IMR-90 (cell line): ENCODE data around the gene FNDC3B. TPM values are rescaled to one million over a fixed set of nuclear protein-coding genes. Genes with fewer than 3 reads are reported as not detected.

Experiments
- ATAC-seq: fragments of 200-7000 bp; cut with Tn5 transposase; 2 replicates; pipeline ENCODE4 v1.9.1; 2020; ENCODE audit warnings: low read depth, mild to moderate bottlenecking, moderate library complexity
- BruUV-seq: library from RNA; stranded (reverse); fragments of 400-500 nt; replicated peaks from 2 replicates; lab custom pipeline; 2021; lab: Mats Ljungman, UMichigan
- CTCF ChIA-PET: fragments of 300-600 bp; formaldehyde crosslinking; extraction: SDS; loops from one replicate; lab custom pipeline; 2021; ENCODE audit warnings: antibody characterized with exemption; lab: Yijun Ruan, JAX
- POLR2A ChIA-PET: fragments of 300-600 bp; sonication (Branson Sonifier 250); formaldehyde crosslinking; loops from one replicate; lab custom pipeline; 2022; ENCODE audit warnings: antibody characterized with exemption; ENCODE audit not compliant: unreplicated experiment; lab: Charles Lee
- DNase-seq: peaks from one replicate; pipeline ENCODE4 v3.0.0; 2013
- H2AFZ ChIP-seq: replicated peaks from 2 replicates; pipeline ENCODE3; 2013; ENCODE audit warnings: low read length, mild to moderate bottlenecking; ENCODE audit not compliant: poor library complexity
- H2AK5ac ChIP-seq: 2 replicates; pipeline ENCODE4 v1.6.1; 2013; ENCODE audit warnings: low read depth, low read length, inconsistent platforms
- H2AK9ac ChIP-seq: replicated peaks from 2 replicates; pipeline ENCODE3; 2013; ENCODE audit warnings: mild to moderate bottlenecking, low read depth, low read length, moderate library complexity; ENCODE audit not compliant: poor library complexity
- H2BK120ac ChIP-seq: 2 replicates; pipeline ENCODE4 v1.6.1; 2013; ENCODE audit warnings: low read depth, low read length, inconsistent platforms
- H2BK15ac ChIP-seq: 3 replicates; pipeline ENCODE4 v1.6.1; 2013; ENCODE audit warnings: low read depth, low read length, inconsistent platforms
- H2BK20ac ChIP-seq: 2 replicates; pipeline ENCODE4 v1.6.1; 2013; ENCODE audit warnings: low read depth, mild to moderate bottlenecking, inconsistent platforms, low read length, moderate library complexity
- H2BK5ac ChIP-seq: 2 replicates; pipeline ENCODE4 v1.6.1; 2013; ENCODE audit warnings: mild to moderate bottlenecking, low read depth, low read length, inconsistent platforms; ENCODE audit not compliant: poor library complexity, severe bottlenecking
- H3K14ac ChIP-seq: replicated peaks from 2 replicates; pipeline ENCODE4 v1.6.1; 2013; ENCODE audit warnings: low read depth, low read length, inconsistent platforms
- H3K18ac ChIP-seq: 2 replicates; pipeline ENCODE4 v1.6.1; 2013; ENCODE audit warnings: low read depth, low read length, control low read depth
- H3K23ac ChIP-seq: 2 replicates; pipeline ENCODE4 v1.6.1; 2013; ENCODE audit warnings: low read depth, low read length, inconsistent platforms
- H3K27ac ChIP-seq: 2 replicates; pipeline ENCODE4 v1.5.1; 2013; ENCODE audit warnings: mild to moderate bottlenecking, control low read depth, low read length; ENCODE audit not compliant: insufficient read depth
- H3K27me3 ChIP-seq: 2 replicates; pipeline ENCODE4 v1.6.1; 2013; ENCODE audit warnings: low read length; ENCODE audit not compliant: control insufficient read depth, insufficient read depth
- H3K36me3 ChIP-seq: 2 replicates; pipeline ENCODE4 v1.6.1; 2013; ENCODE audit warnings: low read length, mixed read lengths; ENCODE audit not compliant: control insufficient read depth, insufficient read depth
- H3K4ac ChIP-seq: 2 replicates; pipeline ENCODE4 v1.6.1; 2013; ENCODE audit warnings: low read depth, low read length, inconsistent platforms
- H3K4me1 ChIP-seq: 2 replicates; pipeline ENCODE4 v1.6.1; 2013; ENCODE audit warnings: low read length, mixed read lengths; ENCODE audit not compliant: control insufficient read depth, insufficient read depth
- H3K4me2 ChIP-seq: 2 replicates; pipeline ENCODE4 v1.6.1; 2013; ENCODE audit warnings: low read depth, mild to moderate bottlenecking, control low read depth, low read length, moderate library complexity
- H3K4me3 ChIP-seq: 2 replicates; pipeline ENCODE4 v1.5.1; 2013; ENCODE audit warnings: low read depth, mild to moderate bottlenecking, control low read depth, low read length, moderate library complexity; ENCODE audit not compliant: insufficient read depth
- H3K56ac ChIP-seq: 2 replicates; pipeline ENCODE4 v1.6.1; 2013; ENCODE audit warnings: low read length, inconsistent platforms; ENCODE audit not compliant: insufficient read depth; ENCODE audit errors: extremely low read depth
- H3K79me1 ChIP-seq, 2 experiments: 2 replicates each; pipeline ENCODE4 v1.6.1; 2013; ENCODE audit warnings: low read length in 2 of 2, inconsistent platforms in 1 of 2, low read depth in 1 of 2
- H3K9ac ChIP-seq: 2 replicates; pipeline ENCODE4 v1.6.1; 2013; ENCODE audit warnings: low read depth, low read length, control low read depth
- H3K9me1 ChIP-seq: 2 replicates; pipeline ENCODE4 v1.6.1; 2013; ENCODE audit warnings: low read length, inconsistent platforms; ENCODE audit not compliant: insufficient read depth
- H3K9me3 ChIP-seq: 2 replicates; pipeline ENCODE4 v1.6.1; 2013; ENCODE audit warnings: low read length; ENCODE audit not compliant: control insufficient read depth, insufficient read depth
- H4K20me1 ChIP-seq: 2 replicates; pipeline ENCODE4 v1.6.1; 2013; ENCODE audit warnings: low read length, inconsistent platforms; ENCODE audit not compliant: insufficient read depth
- H4K5ac ChIP-seq: 2 replicates; pipeline ENCODE4 v1.6.1; 2013; ENCODE audit warnings: mild to moderate bottlenecking, low read depth, low read length, control low read depth
- H4K8ac ChIP-seq, 2 experiments: 2 replicates each; pipeline ENCODE4 v1.6.1; 2013; ENCODE audit warnings: low read depth in 2 of 2, low read length in 2 of 2, control low read depth in 1 of 2, inconsistent platforms in 1 of 2
- H4K91ac ChIP-seq: 2 replicates; pipeline ENCODE4 v1.6.1; 2013; ENCODE audit warnings: low read depth, low read length, inconsistent platforms; ENCODE audit not compliant: insufficient read depth
- BHLHE40 ChIP-seq: fragments of 150-350 bp; IDR thresholded peaks from 2 replicates; pipeline ENCODE4 v1.6.1; 2016; ENCODE audit warnings: mild to moderate bottlenecking, low read depth, low read length
- CEBPB ChIP-seq: IDR thresholded peaks from 2 replicates; pipeline ENCODE4 v1.6.1; 2012; ENCODE audit warnings: low read depth, low read length, improper control_type of control experiment
- CHD1 ChIP-seq: IDR thresholded peaks from 2 replicates; pipeline ENCODE4 v1.6.1; 2012; ENCODE audit warnings: low read depth, low read length, improper control_type of control experiment
- CTCF ChIP-seq: conservative IDR thresholded peaks from 2 replicates; pipeline ENCODE4 v1.5.1; 2012; ENCODE audit warnings: mild to moderate bottlenecking, low read depth, low read length, improper control_type of control experiment
- ELK1 ChIP-seq: fragments of 150-350 bp; IDR thresholded peaks from 2 replicates; pipeline ENCODE4 v1.6.1; 2016; ENCODE audit warnings: low read depth, mild to moderate bottlenecking, low read length, moderate library complexity, borderline replicate concordance
- FOS ChIP-seq: fragments of 150-350 bp; IDR thresholded peaks from 2 replicates; pipeline ENCODE4 v1.6.1; 2016; ENCODE audit warnings: low read depth, low read length
- MAFK ChIP-seq: IDR thresholded peaks from 2 replicates; pipeline ENCODE4 v1.6.1; 2012; ENCODE audit warnings: low read depth, low read length, improper control_type of control experiment
- MAZ ChIP-seq: IDR thresholded peaks from 2 replicates; pipeline ENCODE4 v1.6.1; 2012; ENCODE audit warnings: low read depth, mild to moderate bottlenecking, low read length, improper control_type of control experiment, moderate library complexity, borderline replicate concordance
- MXI1 ChIP-seq: IDR thresholded peaks from 2 replicates; pipeline ENCODE4 v1.6.1; 2012; ENCODE audit warnings: low read depth, mild to moderate bottlenecking, low read length, moderate library complexity, borderline replicate concordance
- NFE2L2 ChIP-seq: fragments of 150-350 bp; IDR thresholded peaks from 2 replicates; pipeline ENCODE4 v1.6.1; 2016; ENCODE audit warnings: low read depth, mild to moderate bottlenecking, low read length
- POLR2A ChIP-seq: IDR thresholded peaks from 2 replicates; pipeline ENCODE4 v1.6.1; 2012; ENCODE audit warnings: mild to moderate bottlenecking, low read depth, low read length
- RAD21 ChIP-seq: IDR thresholded peaks from 2 replicates; pipeline ENCODE4 v1.6.1; 2012; ENCODE audit warnings: low read length, improper control_type of control experiment
- RCOR1 ChIP-seq: IDR thresholded peaks from 2 replicates; pipeline ENCODE4 v1.6.1; 2012; ENCODE audit warnings: mild to moderate bottlenecking, low read length, improper control_type of control experiment; ENCODE audit not compliant: insufficient replicate concordance
- RFX5 ChIP-seq: IDR thresholded peaks from 2 replicates; pipeline ENCODE4 v1.8.0; 2012; ENCODE audit warnings: low read depth, mild to moderate bottlenecking, low read length, moderate library complexity
- SMC3 ChIP-seq: fragments of 150-350 bp; IDR thresholded peaks from 2 replicates; pipeline ENCODE4 v1.6.1; 2016; ENCODE audit warnings: low read depth, mild to moderate bottlenecking, antibody characterized with exemption, low read length, moderate library complexity
- USF2 ChIP-seq: fragments of 150-350 bp; IDR thresholded peaks from 2 replicates; pipeline ENCODE4 v1.6.1; 2017; ENCODE audit warnings: mild to moderate bottlenecking, antibody characterized with exemption, low read length, low read depth
- WGBS, 2 experiments: methylation state at CpG; one replicate each; pipeline versions ENCODE4 v1.1.5 to v1.1.7; 2013; ENCODE audit warnings: missing lambda C conversion rate in 2 of 2; ENCODE audit not compliant: insufficient read length in 1 of 2; ENCODE audit errors: extremely low coverage in 2 of 2; 5-methylcytosine and 5-hydroxymethylcytosine counted together
- dilution Hi-C: fragments of 300-500 bp; cut with HindIII; formaldehyde crosslinking; loops from one replicate; pipeline ENCODE4 v1.14.3; 2018; ENCODE audit warnings: low sequenced_read_pairs; ENCODE audit not compliant: unreplicated experiment
- in situ Hi-C: fragments of 300-500 bp; cut with MboI; formaldehyde crosslinking; loops from 3 replicates; pipeline ENCODE4 v1.14.3; 2019; ENCODE audit warnings: low sequenced_read_pairs, inconsistent platforms, mixed read lengths
- intact Hi-C: fragments of 100-400 bp; cut with micrococcal nuclease; formaldehyde crosslinking; loops from 2 replicates; pipeline ENCODE4 v1.10.0; 2022
- polyA plus RNA-seq, 3 experiments: library from polyadenylated mRNA; depleted of rRNA; stranded (reverse); fragments of >200 nt; gene quantifications; 2 replicates each; pipeline ENCODE4 v1.2.3, GENCODE V29; 2012; ENCODE audit warnings: low replicate concordance in 1 of 3
- total RNA-seq: library from RNA; depleted of rRNA; stranded (reverse); fragments of >200 nt; gene quantifications from 2 replicates; pipeline ENCODE4 v1.2.3, GENCODE V29; 2012

Gene FNDC3B
- total and polyA plus RNA-seq, 2 of the 4 experiments (the other 2 are of a cell fraction) = 23.9 to 150 TPM

GRCh38 chr3:172054115-172054764 is 14.9 kb downstream of the FNDC3B start:
- Histone ChIP-seq H3K36me3 (peaks cover 33% of the 10 kb centered on the region), H4K20me1 (peaks cover 87% of the 10 kb centered on the region), H3K14ac (no peak overlapping the region), H3K4ac (no peak overlapping the region), H3K9me1 (peaks cover 26% of the 10 kb centered on the region), H3K4me1 (peaks cover 15% of the 10 kb centered on the region), H3K4me3 (no peak overlapping the region), H4K5ac (no peak overlapping the region), H2AK9ac (no peak overlapping the region), H3K18ac (no peak overlapping the region), H2BK15ac (no peak overlapping the region), H2AK5ac (no peak overlapping the region), H4K91ac (no peak overlapping the region), H4K8ac (no peak overlapping the region), H3K56ac (no peak overlapping the region), H3K27ac (0 out of 2 replicates have a peak overlapping the region, but pooled peaks have one; percentile 10), H3K4me2 (no peak overlapping the region), H3K9ac (no peak overlapping the region), H3K23ac (peak overlapping the region; percentile 42), H3K9me3 (no peaks in the 10 kb centered on the region), H3K79me1 (peaks cover 17 to 78% of the 10 kb centered on the region in 2 experiments), H2BK20ac (no peak overlapping the region), H2AFZ (no peak overlapping the region), H2BK120ac (no peak overlapping the region), H3K27me3 (no peaks in the 10 kb centered on the region), H2BK5ac (no peak overlapping the region)
- WGBS, 2 experiments = no CpG with 5 or more reads among the region's 6 CpGs
- TF ChIP-seq POLR2A (no peak), BHLHE40 (no peak), RAD21 (no peak), FOS (no peak), CTCF (no peak), NFE2L2 (no peak), CHD1 (no peak), ELK1 (no peak), SMC3 (no peak), MAFK (no peak), RFX5 (no peak), MAZ (no peak), USF2 (no peak), RCOR1 (no peak), CEBPB (no peak), MXI1 (no peak)
- BruUV-seq = no TSS peak
- DNase-seq = no peak
- in situ Hi-C loops = no loop called here
- ChIA-PET POLR2A (interaction anchor here (0.5 kb wide), 1 partner anchor 454 kb away, joined by 12 read pairs; no protein-coding TSS in a partner anchor), CTCF (interaction anchor here (0.6 kb wide), 1 partner anchor 225 kb away, joined by 3 read pairs; no protein-coding TSS in a partner anchor)
- no peak for ATAC-seq
- intact Hi-C loops = no loop called here
- dilution Hi-C loops = no loop called here
